Progenitor cell of endocrine pancreas (in vitro differentiated cells): ENCODE data around the gene RAPGEFL1. TPM values are rescaled to one million over a fixed set of nuclear protein-coding genes. Genes with fewer than 3 reads are reported as not detected.

Source experiments
- DNase-seq: peaks from one replicate; pipeline ENCODE4 v3.0.0; 2021; ENCODE audit warnings: low spot score; ENCODE audit not compliant: unreplicated experiment
- H3K27ac Mint-ChIP-seq: 2 replicates; pipeline ENCODE4 v1.8.0; 2021; ENCODE audit warnings: mild to moderate bottlenecking, moderate library complexity, mixed read lengths
- H3K27me3 Mint-ChIP-seq: 2 replicates; pipeline ENCODE4 v1.8.0; 2021; ENCODE audit warnings: mixed read lengths
- H3K36me3 Mint-ChIP-seq: 2 replicates; pipeline ENCODE4 v1.8.0; 2022; ENCODE audit warnings: mixed read lengths; ENCODE audit not compliant: insufficient read depth
- H3K4me1 Mint-ChIP-seq: 2 replicates; pipeline ENCODE4 v1.8.0; 2021; ENCODE audit warnings: low read depth, mixed read lengths
- H3K4me3 Mint-ChIP-seq: 2 replicates; pipeline ENCODE4 v1.8.0; 2021; ENCODE audit warnings: low read depth, mild to moderate bottlenecking, moderate library complexity, mixed read lengths
- H3K9me3 Mint-ChIP-seq: 2 replicates; pipeline ENCODE4 v1.8.0; 2021; ENCODE audit warnings: low read depth, mixed read lengths
- long read RNA-seq: library from polyadenylated mRNA; unstranded; transcript quantifications from one replicate; pipeline ENCODE4 v2.0.0, GENCODE V29; 2020
- total RNA-seq: library from RNA; stranded (reverse); gene quantifications from 2 replicates; pipeline ENCODE4 v1.2.1, GENCODE V29; 2021
- TF ChIP-seq, protein P1 (sequence below): fragments of 200-600 bp; sonication (generic); IDR thresholded peaks from one replicate; pipeline ENCODE4 v1.5.0; 2021; ENCODE audit warnings: antibody characterized with exemption, mild to moderate bottlenecking; ENCODE audit not compliant: unreplicated experiment

The RAPGEFL1 gene, protein sequence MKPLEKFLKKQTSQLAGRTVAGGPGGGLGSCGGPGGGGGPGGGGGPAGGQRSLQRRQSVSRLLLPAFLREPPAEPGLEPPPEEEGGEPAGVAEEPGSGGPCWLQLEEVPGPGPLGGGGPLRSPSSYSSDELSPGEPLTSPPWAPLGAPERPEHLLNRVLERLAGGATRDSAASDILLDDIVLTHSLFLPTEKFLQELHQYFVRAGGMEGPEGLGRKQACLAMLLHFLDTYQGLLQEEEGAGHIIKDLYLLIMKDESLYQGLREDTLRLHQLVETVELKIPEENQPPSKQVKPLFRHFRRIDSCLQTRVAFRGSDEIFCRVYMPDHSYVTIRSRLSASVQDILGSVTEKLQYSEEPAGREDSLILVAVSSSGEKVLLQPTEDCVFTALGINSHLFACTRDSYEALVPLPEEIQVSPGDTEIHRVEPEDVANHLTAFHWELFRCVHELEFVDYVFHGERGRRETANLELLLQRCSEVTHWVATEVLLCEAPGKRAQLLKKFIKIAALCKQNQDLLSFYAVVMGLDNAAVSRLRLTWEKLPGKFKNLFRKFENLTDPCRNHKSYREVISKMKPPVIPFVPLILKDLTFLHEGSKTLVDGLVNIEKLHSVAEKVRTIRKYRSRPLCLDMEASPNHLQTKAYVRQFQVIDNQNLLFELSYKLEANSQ
- 17.0 and 18.3 TPM in 2 replicates for total RNA-seq
- long read RNA-seq, result 0 reads

DNA sequence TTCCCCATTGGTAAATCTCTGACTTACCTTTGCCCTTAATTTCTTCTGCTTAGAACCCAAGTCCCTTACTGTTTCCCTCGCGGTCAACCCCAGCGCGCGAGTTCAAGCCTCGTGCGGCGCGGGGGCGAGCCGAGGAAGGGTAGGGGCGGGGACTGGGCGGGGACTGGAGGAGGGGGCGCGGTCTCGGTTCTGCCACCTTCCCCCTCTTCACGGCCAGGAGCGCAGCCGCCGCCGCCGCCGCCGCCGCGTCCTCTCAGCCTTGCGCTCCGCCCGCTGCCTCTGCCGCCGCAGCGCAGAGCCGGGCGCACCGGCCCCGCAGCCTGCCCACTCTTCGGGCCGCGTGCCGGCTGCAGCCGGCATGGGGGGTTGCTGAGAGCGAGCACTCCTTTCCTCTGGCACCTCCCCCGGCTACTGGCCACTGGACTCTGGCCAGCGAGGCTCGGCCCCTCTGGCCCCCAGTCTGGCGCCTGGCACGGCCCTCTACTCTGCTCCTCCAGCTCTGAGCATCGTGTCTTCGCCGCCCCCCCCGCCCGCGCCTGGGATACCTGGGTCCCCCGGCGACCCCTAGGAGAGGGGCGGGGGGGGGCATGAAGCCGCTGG lies at the start of gene RAPGEFL1:
Gene RAPGEFL1, plus strand, starts transcription at position 196 of the 600 bp plus-strand sequence. Its CDS starts 392 bp downstream, at position 588.
- peak within 1 kb of the TSS; percentile 78 for H3K27ac Mint-ChIP-seq
- peaks cover 18% of the 10 kb centered on the region for H3K36me3 Mint-ChIP-seq
- TF ChIP-seq, protein P1, sequence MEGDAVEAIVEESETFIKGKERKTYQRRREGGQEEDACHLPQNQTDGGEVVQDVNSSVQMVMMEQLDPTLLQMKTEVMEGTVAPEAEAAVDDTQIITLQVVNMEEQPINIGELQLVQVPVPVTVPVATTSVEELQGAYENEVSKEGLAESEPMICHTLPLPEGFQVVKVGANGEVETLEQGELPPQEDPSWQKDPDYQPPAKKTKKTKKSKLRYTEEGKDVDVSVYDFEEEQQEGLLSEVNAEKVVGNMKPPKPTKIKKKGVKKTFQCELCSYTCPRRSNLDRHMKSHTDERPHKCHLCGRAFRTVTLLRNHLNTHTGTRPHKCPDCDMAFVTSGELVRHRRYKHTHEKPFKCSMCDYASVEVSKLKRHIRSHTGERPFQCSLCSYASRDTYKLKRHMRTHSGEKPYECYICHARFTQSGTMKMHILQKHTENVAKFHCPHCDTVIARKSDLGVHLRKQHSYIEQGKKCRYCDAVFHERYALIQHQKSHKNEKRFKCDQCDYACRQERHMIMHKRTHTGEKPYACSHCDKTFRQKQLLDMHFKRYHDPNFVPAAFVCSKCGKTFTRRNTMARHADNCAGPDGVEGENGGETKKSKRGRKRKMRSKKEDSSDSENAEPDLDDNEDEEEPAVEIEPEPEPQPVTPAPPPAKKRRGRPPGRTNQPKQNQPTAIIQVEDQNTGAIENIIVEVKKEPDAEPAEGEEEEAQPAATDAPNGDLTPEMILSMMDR, result no peak
- H3K9me3 Mint-ChIP-seq, result no peaks in the 10 kb centered on the region
- peak within 1 kb of the TSS; percentile 51 for H3K4me3 Mint-ChIP-seq
- peaks cover 10% of the 10 kb centered on the region for H3K4me1 Mint-ChIP-seq
- DNase-seq, result peak; percentile 57
- H3K27me3 Mint-ChIP-seq, result peaks cover 9% of the 10 kb centered on the region

DNA sequence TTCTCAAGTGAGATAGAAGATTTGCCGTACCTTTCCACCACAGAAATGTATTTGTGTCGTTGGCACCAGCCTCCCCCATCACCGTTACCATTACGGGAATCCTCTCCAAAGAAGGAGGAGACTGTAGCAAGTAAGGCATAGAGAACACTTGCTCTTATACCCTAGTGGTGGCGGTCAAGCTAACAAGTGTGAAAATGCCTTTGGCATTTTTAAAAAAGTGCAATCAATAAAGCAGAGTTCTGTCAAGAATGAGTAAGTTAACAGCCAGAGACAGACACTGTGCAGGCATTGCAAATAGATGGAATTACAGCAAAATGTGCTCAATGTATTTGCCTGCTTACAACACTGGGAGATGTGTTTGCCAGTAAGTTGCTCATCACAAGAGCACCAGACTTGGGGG lies 47.8 kb upstream of the RAPGEFL1 start:
- TF ChIP-seq, protein P1, result peak; percentile 16
- no peaks in the 10 kb centered on the region for H3K9me3 Mint-ChIP-seq
- no peaks in the 10 kb centered on the region for H3K27me3 Mint-ChIP-seq

DNA sequence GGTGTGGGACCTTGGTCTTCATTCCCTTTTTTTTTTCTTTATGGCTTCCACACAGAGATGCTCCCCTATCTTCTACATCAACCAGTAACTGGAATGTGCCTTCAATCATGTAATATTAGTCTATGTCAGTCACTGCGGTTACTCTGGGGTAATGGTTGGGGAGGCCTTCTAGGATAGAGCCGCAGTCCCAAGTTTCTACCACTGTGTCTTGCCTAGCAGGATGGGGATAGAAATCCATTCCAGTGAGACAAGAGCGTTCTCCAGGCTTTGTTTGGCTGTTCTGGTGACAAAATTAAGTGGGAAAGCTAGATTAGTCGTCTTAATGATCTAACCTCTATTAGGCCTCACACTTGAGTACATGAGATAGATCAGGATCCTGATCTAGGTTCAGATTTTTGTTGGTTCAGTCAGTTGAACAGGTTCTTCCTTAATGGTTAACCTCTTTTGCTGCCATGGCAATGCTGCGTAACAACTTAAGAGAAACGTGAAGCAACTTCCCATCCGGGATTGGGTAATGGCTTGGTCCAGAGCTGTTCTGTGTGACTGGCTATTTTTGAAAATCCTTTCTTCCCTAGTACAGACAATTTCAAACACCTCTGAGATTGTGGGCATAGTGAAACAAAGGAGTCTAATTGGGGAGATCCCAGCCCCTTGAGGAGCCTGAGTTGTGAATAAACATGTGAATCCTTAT lies 46.8 kb upstream of the RAPGEFL1 start:
- Mint-ChIP-seq H3K36me3 (peaks cover 51% of the 10 kb centered on the region), H3K27ac (no peak overlapping the region), H3K4me1 (peaks cover 10% of the 10 kb centered on the region), H3K27me3 (no peaks in the 10 kb centered on the region), H3K9me3 (no peaks in the 10 kb centered on the region), H3K4me3 (no peak overlapping the region)
- TF ChIP-seq, protein P1, result no peak
- DNase-seq, result no peak

More for the DNA sequence above, 47.8 kb upstream of the RAPGEFL1 start:
- Mint-ChIP-seq H3K4me1 (peaks cover 14% of the 10 kb centered on the region), H3K4me3 (no peak overlapping the region), H3K36me3 (peaks cover 45% of the 10 kb centered on the region), H3K27ac (no peak overlapping the region)
- DNase-seq, result no peak

DNA sequence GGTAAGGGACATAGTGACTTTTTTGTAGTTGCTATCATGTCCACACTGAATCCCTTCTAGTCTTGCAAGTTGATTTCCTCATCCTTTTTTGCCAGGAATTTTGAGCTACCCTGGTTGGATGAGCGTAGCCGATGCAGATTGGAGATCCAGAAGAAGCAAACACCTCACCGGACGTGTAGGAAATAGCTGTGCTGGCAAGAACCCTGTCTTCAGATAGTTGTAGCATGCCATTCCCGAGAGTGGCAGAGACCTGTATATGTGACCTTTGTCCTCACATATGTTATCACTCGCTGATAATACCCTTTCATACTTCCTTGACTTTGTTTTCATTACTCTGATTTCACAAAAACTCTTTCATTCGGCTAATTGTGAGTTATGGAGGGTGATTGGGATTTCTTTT lies 43.1 kb upstream of the RAPGEFL1 start:
- no peak overlapping the region for H3K4me3 Mint-ChIP-seq
- no peaks in the 10 kb centered on the region for H3K27me3 Mint-ChIP-seq
- H3K4me1 Mint-ChIP-seq, result peaks cover 10% of the 10 kb centered on the region
- peak overlapping the region; percentile 75 for H3K27ac Mint-ChIP-seq
- DNase-seq, result no peak
- TF ChIP-seq, protein P1, result no peak
- peaks cover 48% of the 10 kb centered on the region for H3K36me3 Mint-ChIP-seq
- H3K9me3 Mint-ChIP-seq, result no peaks in the 10 kb centered on the region

DNA sequence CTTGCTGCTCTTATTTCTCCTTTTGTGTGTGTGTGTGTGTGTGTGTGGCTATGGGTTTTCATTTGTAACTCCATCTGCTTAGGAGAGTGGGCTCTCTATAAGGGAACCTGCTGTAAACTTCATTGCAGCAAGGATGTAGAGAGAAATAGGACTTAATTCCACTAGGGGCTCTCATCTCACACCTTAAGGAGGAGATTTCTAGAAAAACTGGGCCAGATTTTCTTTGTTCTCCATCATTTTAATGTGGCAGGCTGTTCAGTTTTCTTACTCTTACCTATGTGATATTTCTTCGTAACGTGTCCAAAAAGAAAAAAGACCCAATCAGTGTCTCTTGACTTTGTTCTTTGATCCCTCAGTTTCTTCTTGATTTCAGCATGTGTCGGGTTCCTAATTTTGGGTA lies 41.5 kb upstream of the RAPGEFL1 start:
- Mint-ChIP-seq H3K9me3 (no peaks in the 10 kb centered on the region), H3K36me3 (peaks cover 33% of the 10 kb centered on the region), H3K4me3 (no peak overlapping the region), H3K4me1 (peaks cover 15% of the 10 kb centered on the region), H3K27ac (peak overlapping the region; percentile 88), H3K27me3 (no peaks in the 10 kb centered on the region)
- DNase-seq, result no peak
- TF ChIP-seq, protein P1, result no peak
